C4-2B (cell line): ENCODE data around the gene ATPAF2.

Experiments used
- CTCF ChIP-seq: fragments of 450-650 bp; conservative IDR thresholded peaks from 2 replicates; pipeline ENCODE4 v1.5.1; 2017; ENCODE audit warnings: mild to moderate bottlenecking
- ZFX ChIP-seq: fragments of 450-650 bp; IDR thresholded peaks from 2 replicates; pipeline ENCODE4 v1.6.1; 2017

DNA sequence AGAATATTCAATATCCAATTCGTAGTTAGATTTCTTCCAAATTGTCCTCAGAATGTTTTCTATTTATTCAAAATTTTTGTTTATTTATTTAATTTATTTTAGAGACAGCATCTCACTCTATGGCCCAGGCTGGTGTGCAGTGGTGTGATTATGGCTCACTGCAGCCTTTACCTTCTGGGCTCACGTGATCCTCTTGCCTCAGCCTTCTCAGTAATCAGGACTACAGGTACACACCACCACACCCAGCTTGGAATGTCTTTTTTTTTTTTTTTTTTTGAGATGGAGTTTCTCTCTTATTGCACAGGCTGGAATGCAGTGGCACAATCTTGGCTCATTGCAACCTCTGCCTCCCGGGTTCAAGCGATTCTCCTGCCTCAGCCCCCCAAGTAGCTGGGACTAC is 45.3 kb upstream of the ATPAF2 start:
- TF ChIP-seq CTCF (no peak), ZFX (no peak)
